GM19372 (cell line): ENCODE measurements around the gene CD300LF.

Experiments used
- ATAC-seq: cut with Tn5 transposase; IDR thresholded peaks from one replicate; pipeline ENCODE4 v1.9.1; 2021; ENCODE audit warnings: mild to moderate bottlenecking, low read depth, moderate library complexity; ENCODE audit not compliant: unreplicated experiment

CD300LF gene

DNA sequence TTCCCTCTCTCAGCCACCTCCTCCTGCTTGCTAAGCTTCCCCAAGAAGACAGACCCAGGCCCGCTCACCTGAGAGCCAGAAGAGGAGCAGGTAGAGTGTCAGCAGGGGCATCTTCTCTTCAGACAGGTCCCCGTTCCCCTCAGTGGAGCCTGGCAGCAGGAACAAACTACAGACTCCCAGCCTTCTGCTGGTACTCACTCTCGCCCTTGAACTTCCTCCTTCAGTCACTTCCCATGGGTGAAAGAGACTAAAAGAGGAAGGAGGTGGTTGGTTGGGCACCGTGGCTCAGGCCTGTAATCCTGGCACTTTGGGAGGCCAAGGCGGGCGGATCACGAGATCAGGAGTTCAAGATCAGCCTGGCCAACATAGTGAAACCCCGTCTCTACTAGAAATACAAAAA lies at the start of gene CD300LF:
CD300LF (minus strand) TSS at position 168 of the 400 bp plus-strand sequence; CDS start at position 111, 57 bp downstream.
- no peak for ATAC-seq

- ATAC-seq: no peak
Observed at GRCh38 chr17:74761931-74762330, 49.2 kb upstream of the CD300LF start.

- ATAC-seq: no peak
Observed at GRCh38 chr17:74761419-74761818, 48.7 kb upstream of the CD300LF start.

DNA sequence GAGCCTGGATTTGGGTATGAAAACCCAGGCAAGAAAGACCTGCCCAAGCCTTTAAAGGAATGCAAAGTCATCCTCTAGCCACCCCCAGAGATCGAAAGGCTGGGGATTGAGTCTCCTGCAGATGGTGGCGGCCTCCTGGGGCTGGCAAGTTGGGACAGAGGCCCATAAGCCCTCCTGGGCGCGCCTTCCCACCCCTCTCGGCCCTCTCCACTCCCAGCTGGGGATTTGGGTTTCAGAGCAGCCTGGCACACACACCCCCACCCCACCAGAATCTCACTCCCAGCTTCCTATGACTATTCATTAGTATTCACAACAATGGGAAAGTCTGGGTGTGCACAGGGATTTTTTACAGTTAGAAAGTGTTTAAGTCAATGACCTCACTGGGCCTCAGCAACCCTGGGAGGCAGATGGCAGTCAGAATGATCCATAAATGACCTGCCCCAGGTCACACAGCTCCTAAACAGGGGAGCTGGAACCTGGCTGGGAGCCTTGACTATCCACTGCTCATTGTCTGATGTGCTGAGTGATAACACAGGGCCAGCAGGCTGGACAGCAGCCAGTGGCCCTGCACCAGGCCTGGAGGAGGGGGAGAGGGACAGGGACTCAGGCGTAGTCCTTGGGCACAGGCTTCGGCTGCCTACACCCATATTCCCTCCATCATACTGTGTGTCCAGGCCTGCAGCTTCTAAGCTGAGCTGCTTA lies 47.8 kb upstream of the CD300LF start:
- no peak for ATAC-seq

DNA sequence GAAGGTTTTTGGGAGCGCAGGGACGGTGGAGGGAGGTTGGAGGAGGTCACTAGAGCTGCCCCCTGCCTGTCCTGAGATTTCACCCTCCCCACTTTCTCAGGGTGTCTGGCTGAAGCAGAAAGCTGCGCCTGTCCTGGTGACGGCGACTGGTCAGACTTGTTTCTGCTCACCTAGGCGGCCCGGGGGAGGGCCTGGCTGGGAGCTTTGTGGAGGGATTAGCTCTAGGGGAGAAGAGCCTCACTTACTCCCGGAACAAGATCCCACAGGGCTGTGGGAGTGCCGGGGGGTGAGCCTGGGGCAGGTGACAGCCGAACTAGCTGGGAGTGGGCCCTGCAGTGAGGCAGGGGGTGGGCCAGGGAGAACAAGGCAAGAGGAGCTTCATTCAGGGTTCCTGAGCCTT lies 47.2 kb upstream of the CD300LF start:
- no peak for ATAC-seq

GRCh38 chr17:74759243-74759801 lies 46.6 kb upstream of the CD300LF start:
- no peak for ATAC-seq

DNA sequence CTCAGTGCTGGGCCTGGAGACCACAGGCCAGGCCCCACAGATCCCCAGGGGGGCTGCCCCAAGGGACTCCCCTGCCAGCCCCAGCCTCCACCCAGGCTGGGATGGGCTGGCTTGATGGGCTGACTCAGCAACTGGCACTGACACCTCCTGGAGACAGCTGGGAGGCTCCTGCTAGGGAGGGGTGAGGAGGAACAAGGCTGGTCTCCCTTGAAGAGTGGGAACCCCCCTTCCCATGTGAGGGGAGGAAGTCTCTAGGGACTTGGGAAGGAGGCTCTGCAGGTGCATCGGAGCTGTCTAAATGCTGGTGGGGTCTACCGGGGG lies 46.1 kb upstream of the CD300LF start:
- no peak for ATAC-seq

DNA sequence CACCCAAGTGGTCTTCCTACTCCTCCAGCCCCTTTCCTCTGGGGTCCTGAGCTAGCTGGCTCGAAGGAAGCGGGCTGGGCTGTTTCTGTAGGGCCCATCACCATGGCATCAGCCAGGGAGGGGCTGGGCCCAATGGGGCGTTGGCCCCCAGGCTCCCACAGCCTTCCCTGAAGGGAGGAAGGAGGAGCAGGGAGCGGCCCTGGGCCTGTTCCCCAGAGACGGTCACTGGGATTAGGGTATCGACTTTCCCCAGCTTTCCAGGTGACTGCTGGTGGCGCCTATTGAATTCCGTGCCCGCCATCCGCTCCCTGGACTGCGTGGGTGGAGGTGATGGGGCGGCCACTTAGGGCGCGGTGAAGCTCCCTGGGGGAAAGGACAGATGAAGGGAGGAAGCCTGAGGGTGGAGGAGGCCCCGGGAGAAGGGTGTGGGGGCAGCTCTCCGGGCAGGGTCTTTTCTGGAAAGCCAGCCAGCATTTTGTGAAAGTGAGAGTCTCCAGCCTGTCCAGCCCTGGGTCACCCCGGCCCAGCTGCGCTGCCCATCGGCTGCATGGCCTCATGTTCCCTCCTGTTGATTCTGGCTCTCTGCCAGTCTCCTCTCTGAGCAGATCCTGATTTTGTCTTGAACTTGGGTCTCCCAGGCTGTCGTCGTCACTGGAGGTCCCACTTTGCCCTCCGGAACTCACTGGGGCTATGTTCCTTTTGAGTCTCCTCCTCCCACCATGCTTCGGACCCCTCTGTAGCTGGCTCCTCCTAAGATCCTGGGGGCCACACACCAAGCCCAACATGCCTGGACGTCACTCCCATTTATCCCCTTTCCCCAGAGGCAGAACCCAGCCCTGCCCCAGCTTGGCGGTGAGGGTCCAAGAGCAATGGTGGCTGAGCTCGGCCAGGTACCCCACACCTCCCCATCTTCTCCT lies 45.5 kb upstream of the CD300LF start:
- ATAC-seq: no peak

DNA sequence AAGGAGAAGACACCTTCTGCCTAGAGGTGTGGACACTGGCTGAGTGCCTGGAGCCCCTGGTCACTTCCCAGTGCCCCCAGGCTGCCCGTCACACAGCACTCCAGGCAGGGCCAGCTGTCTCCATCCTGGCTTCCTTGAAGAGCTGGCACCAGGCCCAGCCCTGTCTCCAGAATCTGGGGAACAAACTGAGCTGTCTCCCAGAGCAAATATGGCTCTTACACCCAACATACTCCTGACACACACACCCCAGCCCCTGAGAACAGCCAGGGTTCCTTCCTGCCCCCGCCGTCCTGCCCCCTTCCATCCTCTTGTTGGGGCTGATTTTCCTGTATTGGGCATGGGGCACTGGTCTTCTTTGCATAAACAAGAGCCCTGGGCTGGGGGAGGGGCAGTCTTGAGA lies 44.8 kb upstream of the CD300LF start:
- ATAC-seq: no peak

DNA sequence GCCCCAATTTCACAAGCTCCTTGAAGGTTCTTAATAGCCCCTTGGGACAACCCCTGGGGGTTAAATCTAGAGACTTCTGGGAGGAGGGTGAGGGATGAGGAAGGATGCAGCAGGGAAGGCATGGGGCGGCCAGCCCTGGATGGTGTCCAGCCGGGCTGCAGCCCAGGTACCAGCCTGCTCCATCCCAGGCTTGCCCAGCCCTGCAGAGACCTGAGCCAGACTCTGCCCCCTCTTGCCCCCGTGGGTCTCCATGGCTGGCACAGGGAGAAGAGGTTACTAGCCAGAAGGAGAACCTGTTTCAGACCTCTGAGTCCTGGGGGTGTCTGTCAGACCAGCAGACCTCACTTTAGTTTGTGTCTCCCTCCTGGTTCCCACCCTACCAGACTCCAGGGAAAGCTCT lies 44.2 kb upstream of the CD300LF start:
- no peak for ATAC-seq

DNA sequence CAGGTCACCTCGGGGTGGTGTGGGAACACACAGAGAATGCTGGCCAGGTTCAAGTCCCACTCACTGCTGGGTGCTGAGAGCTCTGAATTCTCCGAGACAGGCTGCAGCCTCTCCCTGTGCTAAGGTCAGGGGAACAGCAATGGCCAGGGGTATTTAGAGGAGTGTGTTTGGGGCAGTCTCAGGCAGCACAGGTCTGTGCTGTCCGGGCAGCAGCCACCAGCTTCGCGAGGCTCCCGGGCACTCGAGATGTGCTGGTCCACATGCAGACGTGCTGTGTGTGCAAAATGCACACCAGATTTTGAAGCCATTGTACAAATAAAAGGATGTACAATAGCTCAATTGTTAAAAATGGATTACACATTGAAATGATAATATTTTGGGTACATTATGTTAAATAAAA lies 42.8 kb upstream of the CD300LF start:
- ATAC-seq: no peak

- ATAC-seq: no peak
Observed at GRCh38 chr17:74754832-74755231, 42.1 kb upstream of the CD300LF start.

GRCh38 chr17:74752822-74753401 lies 40.2 kb upstream of the CD300LF start:
- ATAC-seq: no peak

- ATAC-seq: no peak
Observed at GRCh38 chr17:74752415-74752814, 39.7 kb upstream of the CD300LF start.

- no peak for ATAC-seq
Observed at GRCh38 chr17:74750327-74751069, 37.8 kb upstream of the CD300LF start.

DNA sequence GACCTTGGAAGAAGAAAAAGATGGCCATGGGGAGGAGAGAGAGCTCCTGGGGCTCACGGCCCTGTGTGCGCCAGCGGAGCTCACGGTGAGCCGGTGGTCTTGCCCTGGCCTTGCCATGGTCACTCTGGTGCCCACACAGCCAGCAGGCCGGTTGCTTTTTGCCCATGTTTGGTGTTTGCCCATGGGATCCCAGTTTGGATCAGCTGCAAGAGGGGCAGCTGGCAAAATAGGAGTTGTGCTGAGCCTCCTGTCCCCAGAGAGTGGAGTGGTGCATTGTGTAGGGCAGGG lies 37.3 kb upstream of the CD300LF start:
- ATAC-seq: no peak

- no peak for ATAC-seq
Observed at GRCh38 chr17:74749279-74750038, 36.7 kb upstream of the CD300LF start.

DNA sequence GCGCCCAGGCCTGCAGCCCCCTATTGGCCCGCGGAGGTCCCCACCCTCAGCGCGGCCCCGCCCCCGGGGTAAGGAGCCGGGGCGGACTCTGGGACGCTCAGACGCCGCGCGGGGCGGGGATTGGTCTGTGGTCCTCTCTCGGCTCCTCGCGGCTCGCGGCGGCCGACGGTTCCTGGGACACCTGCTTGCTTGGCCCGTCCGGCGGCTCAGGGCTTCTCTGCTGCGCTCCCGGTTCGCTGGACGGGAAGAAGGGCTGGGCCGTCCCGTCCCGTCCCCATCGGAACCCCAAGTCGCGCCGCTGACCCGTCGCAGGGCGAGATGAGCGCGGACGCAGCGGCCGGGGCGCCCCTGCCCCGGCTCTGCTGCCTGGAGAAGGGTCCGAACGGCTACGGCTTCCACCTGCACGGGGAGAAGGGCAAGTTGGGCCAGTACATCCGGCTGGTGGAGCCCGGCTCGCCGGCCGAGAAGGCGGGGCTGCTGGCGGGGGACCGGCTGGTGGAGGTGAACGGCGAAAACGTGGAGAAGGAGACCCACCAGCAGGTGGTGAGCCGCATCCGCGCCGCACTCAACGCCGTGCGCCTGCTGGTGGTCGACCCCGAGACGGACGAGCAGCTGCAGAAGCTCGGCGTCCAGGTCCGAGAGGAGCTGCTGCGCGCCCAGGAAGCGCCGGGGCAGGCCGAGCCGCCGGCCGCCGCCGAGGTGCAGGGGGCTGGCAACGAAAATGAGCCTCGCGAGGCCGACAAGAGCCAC lies 36.0 kb upstream of the CD300LF start, which contains the start of gene NHERF1:
NHERF1 (plus strand) TSS at position 100 of the 750 bp plus-strand sequence; CDS start at position 319, 219 bp downstream.
- ATAC-seq: peak; percentile 87

DNA sequence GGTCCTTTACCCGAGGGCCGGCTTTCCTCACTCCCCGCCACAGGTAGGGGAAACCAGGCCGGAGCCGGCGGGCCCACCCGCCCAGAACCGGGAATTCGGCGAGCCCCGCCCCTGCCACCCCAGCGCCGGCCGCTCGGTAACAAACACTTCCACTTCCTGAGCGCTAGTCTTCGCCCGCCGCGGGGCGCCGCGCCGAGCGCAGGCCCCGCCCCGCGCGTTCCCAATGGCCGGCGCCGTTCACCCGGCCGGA lies 35.5 kb upstream of the CD300LF start:
- ATAC-seq: no peak
